Osteocyte (in vitro differentiated cells): ENCODE measurements around the gene ZNF716. TPM values are rescaled to one million over a fixed set of nuclear protein-coding genes. Genes with fewer than 3 reads are reported as not detected.

ENCODE experiments used
- DNase-seq: peaks from one replicate; pipeline ENCODE4 v3.0.0; 2021; ENCODE audit warnings: mixed read lengths; ENCODE audit not compliant: unreplicated experiment; ENCODE audit errors: extremely low spot score
- H3K27ac Mint-ChIP-seq: one replicate; pipeline ENCODE4 v1.8.0; 2021; ENCODE audit warnings: mild to moderate bottlenecking, mixed read lengths; ENCODE audit not compliant: unreplicated experiment
- H3K27me3 Mint-ChIP-seq: one replicate; pipeline ENCODE4 v1.8.0; 2021; ENCODE audit warnings: mixed read lengths; ENCODE audit not compliant: unreplicated experiment
- H3K36me3 Mint-ChIP-seq: one replicate; pipeline ENCODE4 v1.8.0; 2021; ENCODE audit warnings: mixed read lengths; ENCODE audit not compliant: unreplicated experiment
- H3K4me1 Mint-ChIP-seq: one replicate; pipeline ENCODE4 v1.8.0; 2021; ENCODE audit warnings: mixed read lengths; ENCODE audit not compliant: unreplicated experiment
- H3K4me3 Mint-ChIP-seq: one replicate; pipeline ENCODE4 v1.8.0; 2021; ENCODE audit warnings: mild to moderate bottlenecking, moderate library complexity, mixed read lengths; ENCODE audit not compliant: unreplicated experiment
- H3K9me3 Mint-ChIP-seq: one replicate; pipeline ENCODE4 v1.8.0; 2021; ENCODE audit warnings: mixed read lengths; ENCODE audit not compliant: unreplicated experiment
- total RNA-seq: library from RNA; stranded (reverse); gene quantifications from 2 replicates; pipeline ENCODE4 v1.2.1, GENCODE V29; 2021
- TF ChIP-seq, protein P1 (sequence below): fragments of 200-600 bp; sonication (generic); IDR thresholded peaks from 2 replicates; pipeline ENCODE4 v1.5.0; 2021; ENCODE audit warnings: antibody characterized with exemption, mild to moderate bottlenecking, moderate library complexity

Gene ZNF716
- total RNA-seq, 1 donor from 2014 or later = not detected

DNA sequence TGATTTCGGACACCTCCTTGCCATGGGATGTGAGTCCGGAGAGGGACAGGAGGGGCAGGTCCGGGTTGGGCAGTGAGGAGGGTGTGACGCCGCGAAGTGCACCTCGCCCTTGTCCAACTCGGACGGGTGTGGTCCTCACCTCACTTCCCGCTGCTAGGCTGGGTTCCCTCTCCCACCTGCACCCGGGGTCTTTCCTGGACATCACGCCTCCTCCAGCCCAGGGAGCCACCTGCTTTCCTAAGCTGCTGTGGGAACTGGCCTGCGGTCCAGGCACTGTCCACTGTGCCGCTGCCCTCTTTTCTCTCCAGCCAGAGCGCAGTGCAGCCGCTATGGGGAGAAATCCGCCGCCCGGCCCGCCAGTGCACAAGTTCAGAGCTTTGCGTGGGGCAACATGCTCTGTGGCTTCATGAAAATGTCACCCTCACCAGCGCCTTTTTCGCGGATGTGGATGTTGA is 45.0 kb upstream of the ZNF716 start:
- H3K9me3 Mint-ChIP-seq = peaks cover 45% of the 10 kb centered on the region
- no peaks in the 10 kb centered on the region for H3K4me1 Mint-ChIP-seq
- TF ChIP-seq, protein P1, sequence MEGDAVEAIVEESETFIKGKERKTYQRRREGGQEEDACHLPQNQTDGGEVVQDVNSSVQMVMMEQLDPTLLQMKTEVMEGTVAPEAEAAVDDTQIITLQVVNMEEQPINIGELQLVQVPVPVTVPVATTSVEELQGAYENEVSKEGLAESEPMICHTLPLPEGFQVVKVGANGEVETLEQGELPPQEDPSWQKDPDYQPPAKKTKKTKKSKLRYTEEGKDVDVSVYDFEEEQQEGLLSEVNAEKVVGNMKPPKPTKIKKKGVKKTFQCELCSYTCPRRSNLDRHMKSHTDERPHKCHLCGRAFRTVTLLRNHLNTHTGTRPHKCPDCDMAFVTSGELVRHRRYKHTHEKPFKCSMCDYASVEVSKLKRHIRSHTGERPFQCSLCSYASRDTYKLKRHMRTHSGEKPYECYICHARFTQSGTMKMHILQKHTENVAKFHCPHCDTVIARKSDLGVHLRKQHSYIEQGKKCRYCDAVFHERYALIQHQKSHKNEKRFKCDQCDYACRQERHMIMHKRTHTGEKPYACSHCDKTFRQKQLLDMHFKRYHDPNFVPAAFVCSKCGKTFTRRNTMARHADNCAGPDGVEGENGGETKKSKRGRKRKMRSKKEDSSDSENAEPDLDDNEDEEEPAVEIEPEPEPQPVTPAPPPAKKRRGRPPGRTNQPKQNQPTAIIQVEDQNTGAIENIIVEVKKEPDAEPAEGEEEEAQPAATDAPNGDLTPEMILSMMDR = no peak
- no peak overlapping the region for H3K27ac Mint-ChIP-seq
- H3K4me3 Mint-ChIP-seq = no peak overlapping the region
- DNase-seq = peak; percentile 82
- H3K27me3 Mint-ChIP-seq = no peaks in the 10 kb centered on the region
- H3K36me3 Mint-ChIP-seq = no peaks in the 10 kb centered on the region

DNA sequence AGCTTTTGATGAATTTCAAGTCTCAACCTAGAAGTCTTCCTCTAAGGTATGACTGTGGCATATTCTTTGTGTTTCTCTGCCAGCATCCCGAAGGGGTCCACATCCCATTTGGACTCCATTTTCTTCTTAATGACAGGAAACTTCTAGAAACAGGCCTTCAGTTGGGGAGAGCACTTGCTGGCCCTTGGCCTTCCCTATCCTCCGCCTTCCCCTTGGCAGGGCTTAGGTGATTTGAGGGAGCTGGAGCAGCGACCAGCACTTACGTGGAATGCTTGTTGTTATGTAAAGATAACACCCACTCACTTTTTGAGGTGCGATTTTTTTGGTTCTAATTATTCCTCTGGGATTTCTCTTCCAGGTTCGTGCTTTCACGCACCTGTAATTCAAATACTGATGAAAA is 42.9 kb upstream of the ZNF716 start:
- H3K4me3 Mint-ChIP-seq = no peak overlapping the region
- H3K36me3 Mint-ChIP-seq = no peaks in the 10 kb centered on the region
- H3K27ac Mint-ChIP-seq = no peak overlapping the region
- H3K4me1 Mint-ChIP-seq = no peaks in the 10 kb centered on the region
- H3K9me3 Mint-ChIP-seq = peaks cover 39% of the 10 kb centered on the region
- DNase-seq = peak; percentile 40
- no peaks in the 10 kb centered on the region for H3K27me3 Mint-ChIP-seq
- TF ChIP-seq, protein P1 = no peak

DNA sequence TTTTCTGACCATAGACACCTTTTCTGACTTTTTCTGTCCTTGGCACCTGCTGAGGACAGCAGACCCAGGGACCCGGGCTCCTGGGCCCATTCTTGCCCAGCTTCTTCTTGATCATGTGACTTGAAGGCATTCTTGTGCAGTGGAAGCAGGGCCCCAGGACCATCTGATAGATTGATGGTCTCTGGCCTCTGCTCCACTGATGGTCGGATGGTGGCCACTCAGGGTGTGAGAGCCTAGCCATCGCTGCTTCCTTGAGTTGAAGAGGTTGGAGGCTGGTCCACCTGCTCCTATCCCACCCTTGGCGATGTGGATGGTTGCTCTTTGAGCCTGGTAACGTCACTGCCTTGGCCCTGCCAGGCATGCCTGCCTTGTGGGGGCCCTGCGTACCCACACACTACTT is 37.8 kb upstream of the ZNF716 start:
- Mint-ChIP-seq H3K36me3 (peaks cover 2% of the 10 kb centered on the region), H3K4me1 (no peaks in the 10 kb centered on the region), H3K4me3 (no peak overlapping the region), H3K9me3 (peaks cover 17% of the 10 kb centered on the region), H3K27ac (no peak overlapping the region), H3K27me3 (no peaks in the 10 kb centered on the region)
- TF ChIP-seq, protein P1 = no peak
- DNase-seq = no peak

DNA sequence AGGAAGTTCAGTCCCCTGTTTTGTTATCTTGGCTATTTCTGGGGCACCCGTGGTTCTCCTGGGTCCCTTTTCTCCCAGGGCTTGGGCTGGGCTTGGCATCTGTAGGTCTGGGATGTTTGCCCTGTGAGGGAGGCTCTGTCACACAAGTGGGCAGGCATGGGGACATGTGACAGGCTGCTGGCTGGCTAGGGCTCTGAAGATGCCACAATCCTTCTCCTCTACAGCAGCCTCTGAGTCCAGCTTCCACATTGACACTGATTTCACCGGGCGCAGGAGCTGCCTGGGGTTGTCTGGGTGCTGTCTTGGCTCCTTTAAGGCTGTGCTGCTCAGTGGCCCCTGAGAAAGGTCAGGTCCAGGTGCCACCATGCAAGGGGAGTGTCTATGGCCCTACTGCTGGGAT is 37.4 kb upstream of the ZNF716 start:
- TF ChIP-seq, protein P1 = no peak
- Mint-ChIP-seq H3K36me3 (peaks cover 2% of the 10 kb centered on the region), H3K27ac (no peak overlapping the region), H3K9me3 (peaks cover 12% of the 10 kb centered on the region), H3K4me3 (no peak overlapping the region), H3K27me3 (no peaks in the 10 kb centered on the region), H3K4me1 (no peaks in the 10 kb centered on the region)
- DNase-seq = no peak

DNA sequence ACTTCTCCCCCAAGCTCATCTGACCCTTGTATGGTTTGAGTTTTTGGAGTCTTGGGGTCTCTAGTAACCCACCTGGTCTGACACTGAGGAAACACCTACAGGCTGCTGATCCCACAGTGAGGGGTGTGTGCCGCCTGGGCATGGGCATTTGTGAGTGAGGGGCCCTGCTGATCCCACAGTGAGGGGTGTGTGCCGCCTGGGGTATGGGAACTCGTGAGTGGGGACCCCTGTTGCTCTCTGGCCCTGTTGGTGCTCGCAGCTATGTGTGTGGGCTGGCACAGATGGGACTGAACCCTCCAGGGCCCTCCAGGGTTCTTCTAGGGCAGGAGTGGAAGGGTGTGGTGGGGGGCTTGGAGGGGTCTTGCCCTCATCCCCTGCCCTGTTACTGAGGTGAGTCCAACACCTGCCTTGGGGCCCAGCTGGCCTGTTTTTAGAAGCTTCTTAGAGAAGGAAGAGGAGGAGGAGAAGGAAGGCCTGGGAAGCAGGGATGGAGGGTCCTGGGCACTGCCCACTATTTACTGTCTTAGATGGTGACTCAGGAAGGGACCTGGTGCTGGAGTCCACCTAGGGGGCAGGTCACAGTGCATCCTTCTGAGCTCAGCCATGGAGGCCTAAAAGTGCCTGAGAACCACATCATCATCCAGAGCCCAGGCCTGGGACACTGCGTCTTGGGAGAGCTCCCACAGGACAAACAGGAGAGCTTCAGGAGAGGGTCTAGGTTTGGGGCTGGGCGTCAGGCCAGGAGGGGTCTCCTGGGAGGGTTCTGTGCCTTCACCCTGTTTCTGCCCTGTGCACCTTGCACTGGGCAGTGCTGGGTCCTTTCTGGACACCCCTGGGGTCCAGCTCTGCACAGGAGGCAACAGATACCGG is 36.2 kb upstream of the ZNF716 start:
- peak; percentile 76 for DNase-seq
- H3K9me3 Mint-ChIP-seq = peaks cover 10% of the 10 kb centered on the region
- H3K36me3 Mint-ChIP-seq = peaks cover 2% of the 10 kb centered on the region
- H3K4me3 Mint-ChIP-seq = no peak overlapping the region
- TF ChIP-seq, protein P1 = no peak
- H3K4me1 Mint-ChIP-seq = no peaks in the 10 kb centered on the region
- no peak overlapping the region for H3K27ac Mint-ChIP-seq
- H3K27me3 Mint-ChIP-seq = no peaks in the 10 kb centered on the region
